Lower leg skin (tissue), 3 donors: ENCODE measurements around the gene ZDHHC14.

Experiments used
- POLR2A ChIP-seq, 2 donors: fragments of 450-650 bp; IDR thresholded peaks; one replicate each; pipeline ENCODE4 v1.6.1; 2016 to 2017; ENCODE audit warnings: antibody characterized with exemption in 2 of 2, mild to moderate bottlenecking in 1 of 2, moderate library complexity in 1 of 2
- TF ChIP-seq, protein P1 (sequence below), 3 donors: fragments of 450-650 bp; IDR thresholded peaks; one replicate each; pipeline ENCODE4 v1.5.1; 2016; ENCODE audit warnings: antibody characterized with exemption in 3 of 3, mild to moderate bottlenecking in 3 of 3, moderate library complexity in 2 of 3

DNA sequence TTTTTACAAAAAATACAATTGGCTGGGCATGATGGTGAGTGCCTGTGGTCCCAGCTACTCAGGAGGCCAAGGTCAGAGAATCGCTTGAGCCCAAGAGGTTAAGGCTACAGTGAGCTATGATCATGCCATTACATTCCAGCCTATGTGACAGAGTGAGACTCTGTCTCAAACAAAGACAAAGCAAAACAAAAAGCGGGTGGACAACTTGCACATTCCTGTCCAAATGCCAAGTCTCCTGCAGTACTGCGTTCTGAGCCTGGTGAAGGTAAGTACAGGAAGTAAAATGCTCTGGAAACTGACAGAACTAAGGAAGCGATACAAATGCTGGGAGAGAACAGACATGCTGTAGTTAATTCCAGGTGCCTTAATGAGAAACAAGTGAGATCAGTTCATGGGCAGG lies 37.3 kb upstream of the ZDHHC14 start:
- TF ChIP-seq, protein P1, sequence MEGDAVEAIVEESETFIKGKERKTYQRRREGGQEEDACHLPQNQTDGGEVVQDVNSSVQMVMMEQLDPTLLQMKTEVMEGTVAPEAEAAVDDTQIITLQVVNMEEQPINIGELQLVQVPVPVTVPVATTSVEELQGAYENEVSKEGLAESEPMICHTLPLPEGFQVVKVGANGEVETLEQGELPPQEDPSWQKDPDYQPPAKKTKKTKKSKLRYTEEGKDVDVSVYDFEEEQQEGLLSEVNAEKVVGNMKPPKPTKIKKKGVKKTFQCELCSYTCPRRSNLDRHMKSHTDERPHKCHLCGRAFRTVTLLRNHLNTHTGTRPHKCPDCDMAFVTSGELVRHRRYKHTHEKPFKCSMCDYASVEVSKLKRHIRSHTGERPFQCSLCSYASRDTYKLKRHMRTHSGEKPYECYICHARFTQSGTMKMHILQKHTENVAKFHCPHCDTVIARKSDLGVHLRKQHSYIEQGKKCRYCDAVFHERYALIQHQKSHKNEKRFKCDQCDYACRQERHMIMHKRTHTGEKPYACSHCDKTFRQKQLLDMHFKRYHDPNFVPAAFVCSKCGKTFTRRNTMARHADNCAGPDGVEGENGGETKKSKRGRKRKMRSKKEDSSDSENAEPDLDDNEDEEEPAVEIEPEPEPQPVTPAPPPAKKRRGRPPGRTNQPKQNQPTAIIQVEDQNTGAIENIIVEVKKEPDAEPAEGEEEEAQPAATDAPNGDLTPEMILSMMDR (IDR thresholded peaks at IDR 0.05), result no peak
- TF ChIP-seq POLR2A (IDR thresholded peaks at IDR 0.05), result no peak
